ENCODE measurements around the gene ACTN4. TPM values are rescaled to one million over a fixed set of nuclear protein-coding genes. Genes with fewer than 3 reads are reported as not detected.

Gene ACTN4
- total and polyA plus RNA-seq, 10 of the 15 experiments (the other 5 are each of a cell fraction or from before 2014, with no cell fraction given): 2.4 to 293 (median 72.5) TPM

GRCh38 chr19:38678217-38678890 lies 30.9 kb downstream of the ACTN4 start:
- CTCF ChIA-PET: no interaction called here
- RAD21 ChIA-PET (ENCODE audit: unreplicated experiment): no interaction called here
- H3K36me3 ChIP-seq (ENCODE audit: control insufficient read depth in 2 of 2, insufficient read depth in 2 of 2, low read length in 1 of 2): peaks cover 0 to 13% of the 10 kb centered on the region in 2 experiments; a peak in 2 of 4 replicates
- DNase-seq (ENCODE audit: low read depth, low spot score) (no peak), ATAC-seq (no peak), FAIRE-seq (no peak)
- peaks cover 78% of the 10 kb centered on the region for H3K79me2 ChIP-seq (ENCODE audit: control insufficient read depth, insufficient read depth, low read length)
- H3K4me2 ChIP-seq (ENCODE audit: control insufficient read depth, insufficient read depth): no peak overlapping the region
- H3K9me3 ChIP-seq (replicated peaks; ENCODE audit: control insufficient read depth, insufficient read depth, low read length): no peaks in the 10 kb centered on the region
- 0 out of 2 replicates have a peak overlapping the region, but pooled peaks have one; percentile 0 for H3K27ac ChIP-seq (ENCODE audit: control insufficient read depth, insufficient read depth)
- intact Hi-C loops (cut with micrococcal nuclease; ENCODE audit: unreplicated experiment) (no loop called here), in situ Hi-C loops (cut with MboI) (no loop called here)
- SMC1A ChIA-PET (ENCODE audit: uncharacterized antibody, unreplicated experiment): interaction anchor here (0.5 to 1.0 kb wide), 2 partner anchors 14 to 350 kb away, joined by 3 read pairs; no protein-coding TSS in a partner anchor
- H3K4me3 ChIP-seq: no peak overlapping the region
- WGBS (ENCODE audit: insufficient coverage, insufficient replicate concordance, low lambda C conversion rate, missing lambda C conversion rate): 58% methylated on average over 15 of the region's 15 CpGs
- BruUV-seq (replicated peaks): no TSS peak
- H3K27me3 ChIP-seq (replicated peaks in 1 of 2; ENCODE audit: control insufficient read depth in 2 of 2, insufficient read depth in 2 of 2, low read length in 1 of 2): no peaks in the 10 kb centered on the region
- POLR2A ChIA-PET: no interaction called here
- H2AFZ ChIP-seq (ENCODE audit: control insufficient read depth, low read depth, low read length): no peak overlapping the region
- H3K4me1 ChIP-seq (ENCODE audit: control insufficient read depth, insufficient read depth, low read length): peaks cover 58% of the 10 kb centered on the region
- no peak overlapping the region for H3K9ac ChIP-seq (ENCODE audit: control insufficient read depth, insufficient read depth, low read length)
- H4K20me1 ChIP-seq (ENCODE audit: control insufficient read depth, insufficient read depth): no peaks in the 10 kb centered on the region; the same call in 1 of the 2 replicates
- TF ChIP-seq CUX1 (IDR thresholded peaks at IDR 0.05; ENCODE audit: insufficient replicate concordance, low read depth, low read length): no peak
- no peak for TF ChIP-seq NKRF (conservative IDR thresholded peaks at IDR 0.05)
- TF ChIP-seq SIX5 (IDR thresholded peaks at IDR 0.05; ENCODE audit: low read depth, low read length, severe bottlenecking): no peak
- TF ChIP-seq IKZF1 (conservative IDR thresholded peaks at IDR 0.05): no peak
- no peak for TF ChIP-seq NFIC (IDR thresholded peaks at IDR 0.05; ENCODE audit: low read depth, low read length)
- TF ChIP-seq FOXK2 (IDR thresholded peaks at IDR 0.05): no peak
- TF ChIP-seq IKZF2 (IDR thresholded peaks at IDR 0.05): no peak
- no peak for TF ChIP-seq TARDBP (IDR thresholded peaks at IDR 0.05; ENCODE audit: borderline replicate concordance)
- TF ChIP-seq ZNF687 (IDR thresholded peaks at IDR 0.05): no peak
- TF ChIP-seq YY1 (IDR thresholded peaks at IDR 0.05; ENCODE audit: low read depth, low read length): no peak
- no peak for TF ChIP-seq MEF2A (IDR thresholded peaks at IDR 0.05; ENCODE audit: insufficient read depth, low read depth, low read length)
- no peak for TF ChIP-seq KDM1A (IDR thresholded peaks at IDR 0.05; ENCODE audit: borderline replicate concordance)

Measured in GM12878 (cell line).